Renal cortex interstitium (tissue), 11 donors: ENCODE measurements around the gene UBE2Q2. TPM values are rescaled to one million over a fixed set of nuclear protein-coding genes. Genes with fewer than 3 reads are reported as not detected.
"Not testable (repeated sequence)": the region's sequence is repeated elsewhere in the genome, so short reads cannot be mapped to it uniquely, and the experiment has no call there.

Source experiments
- DNase-seq, 11 donors: peaks; one replicate each; pipeline ENCODE4 v3.0.0-alpha.2; 2013; ENCODE audit warnings: low read depth in 9 of 11, low spot score in 4 of 11; ENCODE audit errors: extremely low read depth in 1 of 11
- polyA plus RNA-seq, 3 donors: library from polyadenylated mRNA; unstranded; fragments of 120-200 nt; gene quantifications; one replicate each; pipeline ENCODE4 v1.2.1, GENCODE V29; 2013; ENCODE audit not compliant: insufficient read length in 3 of 3

UBE2Q2 gene
- polyA plus RNA-seq, 3 donors = 45.6 to 54.0 (median 46.0) TPM

GRCh38 chr15:75902129-75902557, 58.9 kb downstream of the UBE2Q2 start:
- DNase-seq = peak in 2 of 11 donors; percentile 10 to 21

- peak; percentile 81 to 90 (median 87) for DNase-seq
These were observed 60.3 kb downstream of the UBE2Q2 start, which contains the start of gene FBXO22 for GRCh38 chr15:75903331-75904239. FBXO22 (plus strand) TSS chr15:75903878; CDS start chr15:75903964, 86 bp downstream.

- DNase-seq = no peak
These were observed 62.0 kb downstream of the UBE2Q2 start for GRCh38 chr15:75905231-75905630.

GRCh38 chr15:75910355-75910754, 67.1 kb downstream of the UBE2Q2 start:
- DNase-seq = not testable (repeated sequence)

- no peak for DNase-seq
These were observed 73.7 kb downstream of the UBE2Q2 start for GRCh38 chr15:75916978-75917377.

- no peak for DNase-seq
These were observed 74.9 kb downstream of the UBE2Q2 start for GRCh38 chr15:75918135-75918534.

GRCh38 chr15:75920079-75920478, 76.8 kb downstream of the UBE2Q2 start:
- no peak for DNase-seq

- DNase-seq = peak in 3 of 11 donors; percentile 12 to 29 (median 22)
These were observed 78.8 kb downstream of the UBE2Q2 start for GRCh38 chr15:75921732-75922703.

- no peak for DNase-seq
These were observed 80.5 kb downstream of the UBE2Q2 start for GRCh38 chr15:75923756-75924155.

- DNase-seq = no peak
These were observed 81.3 kb downstream of the UBE2Q2 start for GRCh38 chr15:75924576-75924975.

GRCh38 chr15:75925440-75925839, 82.2 kb downstream of the UBE2Q2 start:
- no peak for DNase-seq

GRCh38 chr15:75926931-75927330, 83.7 kb downstream of the UBE2Q2 start:
- no peak for DNase-seq

GRCh38 chr15:75927601-75928000, 84.4 kb downstream of the UBE2Q2 start:
- DNase-seq = no peak

- DNase-seq = peak in 9 of 11 donors; percentile 17 to 40 (median 29)
These were observed 85.7 kb downstream of the UBE2Q2 start for GRCh38 chr15:75928680-75929608.

- no peak for DNase-seq
These were observed 86.7 kb downstream of the UBE2Q2 start for GRCh38 chr15:75929799-75930565.

- no peak for DNase-seq
These were observed 87.6 kb downstream of the UBE2Q2 start for GRCh38 chr15:75930866-75931265.

GRCh38 chr15:75942464-75942863, 99.2 kb downstream of the UBE2Q2 start:
- no peak for DNase-seq

- DNase-seq = no peak
These were observed 100.0 kb downstream of the UBE2Q2 start for GRCh38 chr15:75943246-75943645.
